Body of pancreas (tissue), 4 donors: ENCODE data around the gene SOCS1.

Experiments
- POLR2A ChIP-seq, 3 donors: fragments of 450-650 bp; IDR thresholded peaks; one replicate each; pipeline ENCODE4 v1.6.1; 2016; ENCODE audit warnings: antibody characterized with exemption in 3 of 3, mild to moderate bottlenecking in 2 of 3
- TF ChIP-seq, protein P1 (sequence below), 7 experiments: fragments of 450-650 bp in 4 of 7; fragments of 200-600 bp in 3 of 7; sonication (generic) in 3 of 7; IDR thresholded peaks; one replicate each; pipeline ENCODE4 v1.5.1; 2016 to 2019; ENCODE audit warnings: antibody characterized with exemption in 7 of 7

DNA sequence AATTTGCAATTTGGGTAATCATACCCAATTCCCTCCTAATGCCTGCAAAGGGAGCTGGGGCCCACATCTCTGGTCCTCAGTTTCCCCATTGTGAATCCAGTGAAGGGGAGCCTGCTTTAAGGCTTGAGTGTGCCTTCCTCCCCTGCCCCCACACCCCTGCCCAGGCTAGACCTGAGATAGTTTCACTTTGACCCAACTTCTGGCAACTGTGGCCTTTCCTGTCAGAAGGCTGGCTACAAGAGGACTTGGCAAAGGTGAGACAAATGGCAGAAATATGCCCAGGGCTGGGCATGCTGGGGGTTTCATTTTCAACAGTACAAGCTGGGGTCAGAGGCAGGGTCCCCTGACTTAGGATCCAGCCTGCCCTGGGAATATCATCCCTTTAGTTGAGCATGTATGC lies 10.0 kb downstream of the SOCS1 start:
- TF ChIP-seq, protein P1, sequence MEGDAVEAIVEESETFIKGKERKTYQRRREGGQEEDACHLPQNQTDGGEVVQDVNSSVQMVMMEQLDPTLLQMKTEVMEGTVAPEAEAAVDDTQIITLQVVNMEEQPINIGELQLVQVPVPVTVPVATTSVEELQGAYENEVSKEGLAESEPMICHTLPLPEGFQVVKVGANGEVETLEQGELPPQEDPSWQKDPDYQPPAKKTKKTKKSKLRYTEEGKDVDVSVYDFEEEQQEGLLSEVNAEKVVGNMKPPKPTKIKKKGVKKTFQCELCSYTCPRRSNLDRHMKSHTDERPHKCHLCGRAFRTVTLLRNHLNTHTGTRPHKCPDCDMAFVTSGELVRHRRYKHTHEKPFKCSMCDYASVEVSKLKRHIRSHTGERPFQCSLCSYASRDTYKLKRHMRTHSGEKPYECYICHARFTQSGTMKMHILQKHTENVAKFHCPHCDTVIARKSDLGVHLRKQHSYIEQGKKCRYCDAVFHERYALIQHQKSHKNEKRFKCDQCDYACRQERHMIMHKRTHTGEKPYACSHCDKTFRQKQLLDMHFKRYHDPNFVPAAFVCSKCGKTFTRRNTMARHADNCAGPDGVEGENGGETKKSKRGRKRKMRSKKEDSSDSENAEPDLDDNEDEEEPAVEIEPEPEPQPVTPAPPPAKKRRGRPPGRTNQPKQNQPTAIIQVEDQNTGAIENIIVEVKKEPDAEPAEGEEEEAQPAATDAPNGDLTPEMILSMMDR (IDR thresholded peaks at IDR 0.05): no peak
- TF ChIP-seq POLR2A (IDR thresholded peaks at IDR 0.05): no peak
